ENCODE results near the gene KLHL2. TPM values are rescaled to one million over a fixed set of nuclear protein-coding genes. Genes with fewer than 3 reads are reported as not detected.

The KLHL2 gene
- total RNA-seq, 2 donors from 2014 or later, result 25.4 to 27.3 TPM

- Mint-ChIP-seq H3K27me3 (peaks cover 8% of the 10 kb centered on the region), H3K9me3 (peaks cover 5% of the 10 kb centered on the region), H3K4me3 (peak overlapping the region; percentile 28), H3K27ac (peak overlapping the region; percentile 67), H3K4me1 (peaks cover 9% of the 10 kb centered on the region), H3K36me3 (ENCODE audit: low read depth) (no peaks in the 10 kb centered on the region)
- ATAC-seq (replicated peaks), result peak; percentile 49
Measured at GRCh38 chr4:165191348-165191656, 16.1 kb upstream of the KLHL2 start.

GRCh38 chr4:165191814-165192499 lies 15.4 kb upstream of the KLHL2 start:
- no peak overlapping the region for H3K4me3 Mint-ChIP-seq
- H3K27me3 Mint-ChIP-seq, result peaks cover 8% of the 10 kb centered on the region
- H3K27ac Mint-ChIP-seq, result peak overlapping the region; percentile 67
- no peak for ATAC-seq (replicated peaks)
- H3K36me3 Mint-ChIP-seq (ENCODE audit: low read depth), result no peaks in the 10 kb centered on the region
- peaks cover 5% of the 10 kb centered on the region for H3K9me3 Mint-ChIP-seq
- peaks cover 9% of the 10 kb centered on the region for H3K4me1 Mint-ChIP-seq

- no peak for ATAC-seq (replicated peaks)
- H3K4me1 Mint-ChIP-seq, result peaks cover 9% of the 10 kb centered on the region
- H3K4me3 Mint-ChIP-seq, result no peak overlapping the region
- H3K9me3 Mint-ChIP-seq, result peaks cover 5% of the 10 kb centered on the region
- H3K27ac Mint-ChIP-seq, result no peak overlapping the region
- H3K27me3 Mint-ChIP-seq, result peaks cover 8% of the 10 kb centered on the region
- H3K36me3 Mint-ChIP-seq (ENCODE audit: low read depth), result no peaks in the 10 kb centered on the region
Measured at GRCh38 chr4:165192500-165192898, 14.9 kb upstream of the KLHL2 start.

GRCh38 chr4:165192956-165193355 lies 14.4 kb upstream of the KLHL2 start:
- Mint-ChIP-seq H3K27me3 (peaks cover 8% of the 10 kb centered on the region), H3K4me1 (peaks cover 9% of the 10 kb centered on the region), H3K4me3 (no peak overlapping the region), H3K27ac (no peak overlapping the region), H3K36me3 (ENCODE audit: low read depth) (no peaks in the 10 kb centered on the region), H3K9me3 (peaks cover 5% of the 10 kb centered on the region)
- no peak for ATAC-seq (replicated peaks)

GRCh38 chr4:165194368-165194767 lies 13.0 kb upstream of the KLHL2 start:
- peaks cover 8% of the 10 kb centered on the region for H3K27me3 Mint-ChIP-seq
- H3K36me3 Mint-ChIP-seq (ENCODE audit: low read depth), result no peaks in the 10 kb centered on the region
- no peaks in the 10 kb centered on the region for H3K9me3 Mint-ChIP-seq
- no peak overlapping the region for H3K27ac Mint-ChIP-seq
- H3K4me3 Mint-ChIP-seq, result no peak overlapping the region
- no peak for ATAC-seq (replicated peaks)
- H3K4me1 Mint-ChIP-seq, result peaks cover 9% of the 10 kb centered on the region

- Mint-ChIP-seq H3K27me3 (peaks cover 5% of the 10 kb centered on the region), H3K36me3 (ENCODE audit: low read depth) (no peaks in the 10 kb centered on the region), H3K9me3 (no peaks in the 10 kb centered on the region), H3K27ac (no peak overlapping the region), H3K4me3 (no peak overlapping the region), H3K4me1 (no peaks in the 10 kb centered on the region)
- peak; percentile 74 for ATAC-seq (replicated peaks)
Measured at GRCh38 chr4:165198329-165198728, 9.0 kb upstream of the KLHL2 start.

GRCh38 chr4:165199286-165199685 lies 8.1 kb upstream of the KLHL2 start:
- ATAC-seq (replicated peaks), result no peak
- Mint-ChIP-seq H3K36me3 (ENCODE audit: low read depth) (no peaks in the 10 kb centered on the region), H3K27me3 (no peaks in the 10 kb centered on the region), H3K9me3 (no peaks in the 10 kb centered on the region), H3K4me3 (no peak overlapping the region), H3K4me1 (peaks cover 6% of the 10 kb centered on the region), H3K27ac (no peak overlapping the region)

- Mint-ChIP-seq H3K9me3 (no peaks in the 10 kb centered on the region), H3K27ac (no peak overlapping the region), H3K4me1 (peaks cover 6% of the 10 kb centered on the region), H3K4me3 (no peak overlapping the region), H3K27me3 (no peaks in the 10 kb centered on the region), H3K36me3 (ENCODE audit: low read depth) (no peaks in the 10 kb centered on the region)
- ATAC-seq (replicated peaks), result no peak
Measured at GRCh38 chr4:165199722-165200121, 7.6 kb upstream of the KLHL2 start.

- H3K27me3 Mint-ChIP-seq, result no peaks in the 10 kb centered on the region
- no peaks in the 10 kb centered on the region for H3K9me3 Mint-ChIP-seq
- H3K4me1 Mint-ChIP-seq, result peaks cover 15% of the 10 kb centered on the region
- H3K4me3 Mint-ChIP-seq, result no peak overlapping the region
- H3K27ac Mint-ChIP-seq, result no peak overlapping the region
- ATAC-seq (replicated peaks), result no peak
- H3K36me3 Mint-ChIP-seq (ENCODE audit: low read depth), result no peaks in the 10 kb centered on the region
Measured at GRCh38 chr4:165201806-165202205, 5.6 kb upstream of the KLHL2 start.

GRCh38 chr4:165203541-165204461 lies 3.6 kb upstream of the KLHL2 start:
- no peaks in the 10 kb centered on the region for H3K9me3 Mint-ChIP-seq
- peak overlapping the region; percentile 78 for H3K4me3 Mint-ChIP-seq
- H3K4me1 Mint-ChIP-seq, result peaks cover 19% of the 10 kb centered on the region
- H3K27ac Mint-ChIP-seq, result peak overlapping the region; percentile 41
- peak; percentile 65 for ATAC-seq (replicated peaks)
- no peaks in the 10 kb centered on the region for H3K36me3 Mint-ChIP-seq (ENCODE audit: low read depth)
- no peaks in the 10 kb centered on the region for H3K27me3 Mint-ChIP-seq

- no peaks in the 10 kb centered on the region for H3K9me3 Mint-ChIP-seq
- peak; percentile 59 for ATAC-seq (replicated peaks)
- peak overlapping the region; percentile 41 for H3K27ac Mint-ChIP-seq
- H3K4me1 Mint-ChIP-seq, result peaks cover 24% of the 10 kb centered on the region
- H3K27me3 Mint-ChIP-seq, result no peaks in the 10 kb centered on the region
- peak overlapping the region; percentile 78 for H3K4me3 Mint-ChIP-seq
- no peaks in the 10 kb centered on the region for H3K36me3 Mint-ChIP-seq (ENCODE audit: low read depth)
Measured at GRCh38 chr4:165204462-165204830, 2.9 kb upstream of the KLHL2 start.

GRCh38 chr4:165207016-165207430 lies 338 bp upstream of the KLHL2 start:
- Mint-ChIP-seq H3K4me3 (peak overlapping the region; percentile 78), H3K27ac (peak overlapping the region; percentile 59), H3K36me3 (ENCODE audit: low read depth) (no peaks in the 10 kb centered on the region), H3K27me3 (no peaks in the 10 kb centered on the region), H3K9me3 (no peaks in the 10 kb centered on the region), H3K4me1 (peaks cover 42% of the 10 kb centered on the region)
- ATAC-seq (replicated peaks), result peak; percentile 11

GRCh38 chr4:165208221-165208652 lies 876 bp downstream of the KLHL2 start:
- peak overlapping the region; percentile 91 for H3K27ac Mint-ChIP-seq
- peaks cover 49% of the 10 kb centered on the region for H3K4me1 Mint-ChIP-seq
- peak overlapping the region; percentile 90 for H3K4me3 Mint-ChIP-seq
- peak; percentile 21 for ATAC-seq (replicated peaks)
- H3K27me3 Mint-ChIP-seq, result no peaks in the 10 kb centered on the region
- H3K36me3 Mint-ChIP-seq (ENCODE audit: low read depth), result no peaks in the 10 kb centered on the region
- no peaks in the 10 kb centered on the region for H3K9me3 Mint-ChIP-seq

GRCh38 chr4:165208741-165209388 lies 1.5 kb downstream of the KLHL2 start:
- Mint-ChIP-seq H3K36me3 (ENCODE audit: low read depth) (no peaks in the 10 kb centered on the region), H3K27me3 (no peaks in the 10 kb centered on the region), H3K9me3 (no peaks in the 10 kb centered on the region), H3K4me1 (peaks cover 49% of the 10 kb centered on the region), H3K27ac (peak overlapping the region; percentile 74), H3K4me3 (peak overlapping the region; percentile 90)
- ATAC-seq (replicated peaks), result peak; percentile 36

Measured in activated T-helper 17 cell treated with anti-CD3 and anti-CD28 coated beads, Interleukin-2, amount 50 U/mL, for 72 hours (primary cell).